CD1c-positive myeloid dendritic cell (primary cell): ENCODE data around the gene ENKD1.
"Not testable (repeated sequence)": the region's sequence is repeated elsewhere in the genome, so short reads cannot be mapped to it uniquely, and the experiment has no call there.

Source experiments
- DNase-seq: peaks from one replicate; pipeline ENCODE4 v3.0.0-alpha.2; 2016; ENCODE audit errors: extremely low spot score

ENKD1 gene

GRCh38 chr16:67666559-67667452 lies at the start of gene ENKD1, which contains the start of gene C16orf86:
ENKD1 (minus strand) TSS chr16:67666750; CDS start chr16:67666442, 308 bp downstream.
C16orf86 (plus strand) TSS chr16:67666814; CDS start chr16:67666971, 157 bp downstream.
- peak; percentile 88 for DNase-seq

- no peak for DNase-seq
Observed at GRCh38 chr16:67716097-67716496, 49.5 kb upstream of the ENKD1 start.

GRCh38 chr16:67714522-67714921 lies 48.0 kb upstream of the ENKD1 start:
- DNase-seq = no peak

GRCh38 chr16:67713647-67714273 lies 47.2 kb upstream of the ENKD1 start:
- no peak for DNase-seq

- no peak for DNase-seq
Observed at GRCh38 chr16:67710607-67711006, 44.1 kb upstream of the ENKD1 start.

GRCh38 chr16:67709050-67709449 lies 42.5 kb upstream of the ENKD1 start:
- DNase-seq = no peak

- DNase-seq = no peak
Observed at GRCh38 chr16:67708368-67708771, 41.8 kb upstream of the ENKD1 start.

- no peak for DNase-seq
Observed at GRCh38 chr16:67707790-67708189, 41.2 kb upstream of the ENKD1 start.

- no peak for DNase-seq
Observed at GRCh38 chr16:67707210-67707609, 40.7 kb upstream of the ENKD1 start.

GRCh38 chr16:67704110-67704509 lies 37.6 kb upstream of the ENKD1 start:
- DNase-seq = no peak

- no peak for DNase-seq
Observed at GRCh38 chr16:67703626-67704025, 37.1 kb upstream of the ENKD1 start.

- DNase-seq = no peak
Observed at GRCh38 chr16:67702130-67702529, 35.6 kb upstream of the ENKD1 start.

GRCh38 chr16:67701420-67701819 lies 34.9 kb upstream of the ENKD1 start:
- no peak for DNase-seq

GRCh38 chr16:67699265-67699664 lies 32.7 kb upstream of the ENKD1 start:
- DNase-seq = no peak

- no peak for DNase-seq
Observed at GRCh38 chr16:67697422-67698185, 31.1 kb upstream of the ENKD1 start.

- DNase-seq = no peak
Observed at GRCh38 chr16:67694611-67695010, 28.1 kb upstream of the ENKD1 start.

- not testable (repeated sequence) for DNase-seq
Observed at GRCh38 chr16:67693517-67694285, 27.2 kb upstream of the ENKD1 start.

- DNase-seq = no peak
Observed at GRCh38 chr16:67685388-67686112, 19.0 kb upstream of the ENKD1 start.

GRCh38 chr16:67683767-67684166 lies 17.2 kb upstream of the ENKD1 start:
- no peak for DNase-seq

- DNase-seq = no peak
Observed at GRCh38 chr16:67679935-67680897, 13.7 kb upstream of the ENKD1 start.
